K562 (cell line): ENCODE results near the gene ACY1. TPM values are rescaled to one million over a fixed set of nuclear protein-coding genes. Genes with fewer than 3 reads are reported as not detected.

Experiments
- ADNP ChIP-seq: fragments of 200-800 bp; sonication (Bioruptor generic); IDR thresholded peaks from 2 replicates; pipeline ENCODE4 v1.6.1; 2016; ENCODE audit warnings: missing genetic modification characterization, missing compliant biosample characterization
- BACH1 ChIP-seq: fragments of 200-800 bp; sonication (Bioruptor generic); IDR thresholded peaks from 2 replicates; pipeline ENCODE4 v1.6.1; 2016; ENCODE audit warnings: missing genetic modification characterization, missing compliant biosample characterization
- CSDE1 ChIP-seq, 2 experiments: fragments of 450-650 bp; IDR thresholded peaks; 2 replicates each; pipeline ENCODE4 v1.6.1; 2016; ENCODE audit warnings: mild to moderate bottlenecking in 1 of 2
- DEAF1 ChIP-seq: fragments of 450-650 bp; formaldehyde crosslinking; IDR thresholded peaks from 2 replicates; pipeline ENCODE4 v1.4.0; 2020; ENCODE audit warnings: mild to moderate bottlenecking, moderate library complexity
- FIP1L1 ChIP-seq: fragments of 200-400 bp; formaldehyde crosslinking; IDR thresholded peaks from 2 replicates; pipeline ENCODE4 v1.6.1; 2018; ENCODE audit warnings: mild to moderate bottlenecking, low read depth, low read length; ENCODE audit not compliant: poor library complexity, severe bottlenecking
- FUS ChIP-seq: fragments of 200-400 bp; formaldehyde crosslinking; optimal IDR thresholded peaks from 2 replicates; pipeline ENCODE3; 2017; ENCODE audit warnings: low read depth, low read length
- IRF9 ChIP-seq: fragments of 450-650 bp; IDR thresholded peaks from 2 replicates; pipeline ENCODE4 v1.6.1; 2016; ENCODE audit warnings: missing biosample characterization, missing genetic modification characterization
- MYNN ChIP-seq, 2 experiments: sonication (generic); formaldehyde crosslinking in 1 of 2; IDR thresholded peaks; 2 replicates each; pipeline versions ENCODE4 v1.5.0 to v1.6.1; 2016 to 2020; ENCODE audit warnings: antibody characterized with exemption in 1 of 2, missing genetic modification reagents in 1 of 2
- NCOR1 ChIP-seq: fragments of 450-650 bp; IDR thresholded peaks from 2 replicates; pipeline ENCODE4 v1.6.1; 2016; ENCODE audit warnings: mild to moderate bottlenecking, moderate library complexity
- PCBP1 ChIP-seq: fragments of 200-400 bp; formaldehyde crosslinking; IDR thresholded peaks from 2 replicates; pipeline ENCODE4 v1.6.1; 2018; ENCODE audit warnings: mild to moderate bottlenecking, low read depth, low read length; ENCODE audit not compliant: poor library complexity, severe bottlenecking
- RERE ChIP-seq: sonication (generic); formaldehyde crosslinking; IDR thresholded peaks from 2 replicates; pipeline ENCODE4 v1.8.0; 2023; ENCODE audit warnings: missing genetic modification reagents, mild to moderate bottlenecking, borderline replicate concordance
- THRA ChIP-seq: fragments of 450-650 bp; IDR thresholded peaks from 2 replicates; pipeline ENCODE4 v1.6.1; 2017; ENCODE audit warnings: mild to moderate bottlenecking, moderate library complexity
- ZNF146 ChIP-seq: IDR thresholded peaks from one replicate; pipeline ENCODE4 v1.6.1; 2018; ENCODE audit warnings: missing compliant biosample characterization; ENCODE audit not compliant: unreplicated experiment
- ZNF23 ChIP-seq: fragments of 250-450 bp; sonication (Bioruptor Pico); IDR thresholded peaks from 2 replicates; pipeline ENCODE4 v1.4.0; 2020; ENCODE audit warnings: mild to moderate bottlenecking
- ZNF274 ChIP-seq: IDR thresholded peaks from 2 replicates; pipeline ENCODE4 v1.6.1; 2011; ENCODE audit warnings: low read depth, mild to moderate bottlenecking, low read length, moderate library complexity, borderline replicate concordance
- ZNF408 ChIP-seq: fragments of 250-450 bp; sonication (Bioruptor Pico); IDR thresholded peaks from 2 replicates; pipeline ENCODE4 v1.4.0; 2020; ENCODE audit warnings: low read depth, mild to moderate bottlenecking, moderate library complexity
- ZNF766 ChIP-seq: fragments of 200-800 bp; sonication (Bioruptor generic); conservative IDR thresholded peaks from 2 replicates; pipeline ENCODE4 v1.6.1; 2016; ENCODE audit warnings: missing genetic modification characterization, missing compliant biosample characterization
- polyA plus RNA-seq, 8 experiments: library from polyadenylated mRNA; depleted of rRNA in 4 of 8; stranded (reverse) in 5 of 8; unstranded in 3 of 8; fragments of >200 nt; fragmentation: Nextera tagmentation in 2 of 8; fragmentation: Illumina TruSeq in 1 of 8; extraction: Ambion mirVana in 2 of 8; extraction: Trizol in 1 of 8; gene quantifications; 2 replicates each; pipeline versions ENCODE4 v1.2.1 to v1.2.3, GENCODE V29; 2011 to 2014; ENCODE audit warnings: inconsistent platforms in 1 of 8, missing spikeins in 1 of 8
- total RNA-seq, 7 experiments: library from RNA; depleted of rRNA in 6 of 7; stranded (reverse); fragments of >200 nt in 6 of 7; fragmentation: Illumina TruSeq in 2 of 7; extraction: Trizol in 2 of 7; gene quantifications; 2 replicates each; pipeline versions ENCODE4 v1.2.1 to v1.2.3, GENCODE V29; 2011 to 2021; ENCODE audit warnings: low replicate concordance in 1 of 7

The ACY1 gene
- total and polyA plus RNA-seq, 9 of the 15 experiments (the other 6 are each of a cell fraction or from before 2014, with no cell fraction given): 70.7 to 195 (median 123) TPM

- TF ChIP-seq ZNF408 (no peak), IRF9 (tag) (no peak), FUS (no peak), DEAF1 (CRISPR knock-in tag) (no peak), PCBP1 (no peak), RERE (CRISPR knock-in tag) (0 out of 2 replicates have a peak, but pooled peaks have one; percentile 28), CSDE1 (IDR thresholded peaks at IDR 0.05) (no peak), BACH1 (tag) (no peak), ZNF274 (no peak), FIP1L1 (no peak), ZNF146 (no peak), THRA (no peak), NCOR1 (peak; percentile 38; the same call in 1 of the 2 replicates), ZNF766 (CRISPR knock-in tag) (no peak), MYNN (IDR thresholded peaks at IDR 0.05) (0 out of 2 replicates have a peak, but pooled peaks have one; percentile 12), MYNN (CRISPR knock-in tag; IDR thresholded peaks at IDR 0.05) (no peak), ZNF23 (CRISPR knock-in tag) (no peak), ADNP (tag) (no peak)
Measured at GRCh38 chr3:51982838-51983577, at the start of gene ACY1 (continued).
